ENCODE measurements around the gene CXorf65.

The CXorf65 gene

DNA sequence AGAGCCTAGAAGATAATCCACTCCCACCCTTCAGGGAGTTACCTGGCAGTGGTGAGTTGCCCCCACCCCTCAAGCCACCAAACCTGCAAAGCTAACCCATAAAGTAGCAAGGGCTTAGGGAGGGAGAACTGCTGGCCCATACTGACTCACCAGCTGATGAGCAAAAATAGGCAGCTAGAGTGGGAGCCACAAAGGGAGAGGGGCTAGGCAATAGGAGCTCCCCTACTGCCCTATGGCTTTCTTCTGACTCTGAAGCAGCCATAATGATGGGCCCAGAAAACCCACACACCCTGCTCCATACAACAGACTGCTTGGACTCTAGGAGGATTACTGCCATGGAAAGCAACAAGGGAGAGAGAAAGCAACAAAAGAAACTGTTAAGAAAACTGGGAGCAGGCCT is 46.4 kb downstream of the CXorf65 start:
- DNase-seq = no peak

DNA sequence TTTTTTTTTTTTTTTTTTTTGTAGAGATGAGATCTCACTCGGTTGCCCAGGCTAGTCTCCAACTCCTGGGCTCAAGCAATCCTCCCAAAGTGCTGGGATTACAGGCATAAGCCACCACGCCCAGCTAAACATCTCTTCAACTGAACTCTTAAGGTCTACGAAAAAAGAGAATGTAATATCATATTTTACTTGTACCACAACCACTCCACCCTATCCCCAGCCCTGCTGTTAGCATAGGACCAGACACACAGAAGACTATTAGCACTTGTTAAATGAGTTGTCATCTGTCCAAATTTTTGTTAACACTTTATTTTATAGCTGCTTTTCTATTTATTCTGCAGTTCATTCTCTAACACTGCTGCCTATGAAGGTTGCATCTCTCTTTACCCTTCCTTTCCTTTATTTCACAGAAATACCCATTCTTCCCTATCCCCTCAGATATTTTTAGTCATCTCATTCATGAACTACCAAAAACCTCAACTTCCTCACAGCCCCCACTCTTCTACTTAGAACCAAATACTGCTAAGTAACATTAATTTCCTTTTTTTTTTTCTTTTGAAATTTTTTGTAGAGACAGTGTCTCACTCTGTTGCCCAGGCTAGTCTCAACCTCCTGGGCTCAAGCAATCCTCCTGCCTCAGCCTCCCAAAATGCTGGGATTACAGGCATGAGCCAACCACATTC is 48.6 kb downstream of the CXorf65 start:
- no peak for DNase-seq

DNA sequence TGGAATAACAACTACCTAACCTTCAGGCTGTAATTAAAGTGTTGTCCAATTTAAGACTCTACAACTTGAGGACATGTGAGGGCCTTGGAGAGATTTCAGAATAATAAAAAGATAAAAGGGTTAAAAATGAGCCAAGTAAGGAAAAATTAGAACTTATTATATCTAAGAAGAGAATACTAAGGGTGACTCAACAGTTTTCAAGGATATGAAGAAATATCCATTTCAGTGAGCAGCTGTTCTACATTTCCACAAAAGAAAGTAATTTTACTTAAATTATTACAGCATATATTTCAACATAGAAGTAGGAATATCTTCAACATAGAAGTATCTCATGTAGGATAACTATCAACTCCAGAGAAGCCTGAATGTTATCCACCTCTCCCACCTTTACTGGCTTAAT is 49.7 kb downstream of the CXorf65 start:
- DNase-seq = no peak
